Measurements from ENCODE around the gene AGAP1. TPM values are rescaled to one million over a fixed set of nuclear protein-coding genes. Genes with fewer than 3 reads are reported as not detected.

The AGAP1 gene
- total RNA-seq, 1 donor from 2014 or later = 20.4 TPM

GRCh38 chr2:235984552-235984951 is 490.7 kb downstream of the AGAP1 start:
- Histone ChIP-seq H3K9ac (no peak overlapping the region), H3K4me1 (peaks cover 6% of the 10 kb centered on the region), H3K4me2 (no peak overlapping the region), H4K20me1 (ENCODE audit: low read depth) (peaks cover 14% of the 10 kb centered on the region), H3K79me2 (ENCODE audit: low read depth) (no peaks in the 10 kb centered on the region), H3K36me3 (no peaks in the 10 kb centered on the region), H2AFZ (replicated peaks) (no peak overlapping the region), H3F3A (ENCODE audit: low read depth) (no peaks in the 10 kb centered on the region), H3K4me3 (no peak overlapping the region), H3K9me3 (ENCODE audit: low read depth) (no peaks in the 10 kb centered on the region), H3K27me3 (no peaks in the 10 kb centered on the region), H3K27ac (no peak overlapping the region)
- H3K4me1 Mint-ChIP-seq = peaks cover 8% of the 10 kb centered on the region
- TF ChIP-seq EZH2phosphoT487 (IDR thresholded peaks at IDR 0.05) = no peak
- TF ChIP-seq EZH2 (IDR thresholded peaks at IDR 0.05) = no peak
- no peak for TF ChIP-seq CTCF (IDR thresholded peaks at IDR 0.05)
- no peak for DNase-seq (ENCODE audit: low spot score)
- H3K36me3 Mint-ChIP-seq = peaks cover 36% of the 10 kb centered on the region
- peaks cover 4% of the 10 kb centered on the region for H3K9me3 Mint-ChIP-seq
- no peak overlapping the region for H3K27ac Mint-ChIP-seq
- H3K27me3 Mint-ChIP-seq (ENCODE audit: insufficient read depth, low read depth) = peaks cover 3% of the 10 kb centered on the region
- no peak overlapping the region for H3K4me3 Mint-ChIP-seq

GRCh38 chr2:235986361-235986760 is 492.5 kb downstream of the AGAP1 start:
- H3K27me3 ChIP-seq = no peaks in the 10 kb centered on the region
- H3K9ac ChIP-seq = no peak overlapping the region
- H3K36me3 Mint-ChIP-seq = peaks cover 30% of the 10 kb centered on the region
- H3K9me3 Mint-ChIP-seq = peaks cover 4% of the 10 kb centered on the region
- peaks cover 6% of the 10 kb centered on the region for H3K4me1 ChIP-seq
- peaks cover 3% of the 10 kb centered on the region for H4K20me1 ChIP-seq (ENCODE audit: low read depth)
- no peak overlapping the region for H2AFZ ChIP-seq (replicated peaks)
- no peaks in the 10 kb centered on the region for H3K36me3 ChIP-seq
- H3K27ac Mint-ChIP-seq = no peak overlapping the region
- no peak overlapping the region for H3K27ac ChIP-seq
- H3K4me2 ChIP-seq = no peak overlapping the region
- no peak for TF ChIP-seq EZH2 (IDR thresholded peaks at IDR 0.05)
- TF ChIP-seq EZH2phosphoT487 (IDR thresholded peaks at IDR 0.05) = no peak
- no peak for TF ChIP-seq CTCF (IDR thresholded peaks at IDR 0.05)
- no peak overlapping the region for H3K4me3 ChIP-seq
- H3K4me1 Mint-ChIP-seq = peaks cover 5% of the 10 kb centered on the region
- H3K79me2 ChIP-seq (ENCODE audit: low read depth) = no peaks in the 10 kb centered on the region
- H3F3A ChIP-seq (ENCODE audit: low read depth) = no peaks in the 10 kb centered on the region
- DNase-seq (ENCODE audit: low spot score) = no peak
- peaks cover 3% of the 10 kb centered on the region for H3K27me3 Mint-ChIP-seq (ENCODE audit: insufficient read depth, low read depth)
- H3K4me3 Mint-ChIP-seq = no peak overlapping the region
- H3K9me3 ChIP-seq (ENCODE audit: low read depth) = no peaks in the 10 kb centered on the region

GRCh38 chr2:235988271-235989015 is 494.6 kb downstream of the AGAP1 start:
- TF ChIP-seq EZH2phosphoT487 (IDR thresholded peaks at IDR 0.05) (no peak), CTCF (IDR thresholded peaks at IDR 0.05) (no peak), EZH2 (IDR thresholded peaks at IDR 0.05) (no peak)
- Histone ChIP-seq H3K4me1 (peaks cover 6% of the 10 kb centered on the region), H3K9ac (no peak overlapping the region), H3K4me3 (no peak overlapping the region), H3K79me2 (ENCODE audit: low read depth) (no peaks in the 10 kb centered on the region), H3F3A (ENCODE audit: low read depth) (no peaks in the 10 kb centered on the region), H4K20me1 (ENCODE audit: low read depth) (no peaks in the 10 kb centered on the region), H3K27ac (no peak overlapping the region), H3K4me2 (no peak overlapping the region), H3K9me3 (ENCODE audit: low read depth) (no peaks in the 10 kb centered on the region), H2AFZ (replicated peaks) (no peak overlapping the region), H3K36me3 (no peaks in the 10 kb centered on the region), H3K27me3 (no peaks in the 10 kb centered on the region)
- H3K4me3 Mint-ChIP-seq = no peak overlapping the region
- peaks cover 3% of the 10 kb centered on the region for H3K27me3 Mint-ChIP-seq (ENCODE audit: insufficient read depth, low read depth)
- no peak overlapping the region for H3K27ac Mint-ChIP-seq
- no peak for DNase-seq (ENCODE audit: low spot score)
- H3K36me3 Mint-ChIP-seq = peaks cover 27% of the 10 kb centered on the region
- H3K4me1 Mint-ChIP-seq = peaks cover 5% of the 10 kb centered on the region
- H3K9me3 Mint-ChIP-seq = peaks cover 4% of the 10 kb centered on the region

Measured in neural progenitor cell (in vitro differentiated cells).